Measurements from ENCODE around the gene RPL13A. TPM values are rescaled to one million over a fixed set of nuclear protein-coding genes. Genes with fewer than 3 reads are reported as not detected.
A peak's percentile ranks its signal among the peaks of the same experiment; 100 is the strongest.

RPL13A gene
- total and polyA plus RNA-seq, 9 of the 15 experiments (the other 6 are each of a cell fraction or from before 2014, with no cell fraction given), result 1,744 to 5,482 (median 2,949) TPM

DNA sequence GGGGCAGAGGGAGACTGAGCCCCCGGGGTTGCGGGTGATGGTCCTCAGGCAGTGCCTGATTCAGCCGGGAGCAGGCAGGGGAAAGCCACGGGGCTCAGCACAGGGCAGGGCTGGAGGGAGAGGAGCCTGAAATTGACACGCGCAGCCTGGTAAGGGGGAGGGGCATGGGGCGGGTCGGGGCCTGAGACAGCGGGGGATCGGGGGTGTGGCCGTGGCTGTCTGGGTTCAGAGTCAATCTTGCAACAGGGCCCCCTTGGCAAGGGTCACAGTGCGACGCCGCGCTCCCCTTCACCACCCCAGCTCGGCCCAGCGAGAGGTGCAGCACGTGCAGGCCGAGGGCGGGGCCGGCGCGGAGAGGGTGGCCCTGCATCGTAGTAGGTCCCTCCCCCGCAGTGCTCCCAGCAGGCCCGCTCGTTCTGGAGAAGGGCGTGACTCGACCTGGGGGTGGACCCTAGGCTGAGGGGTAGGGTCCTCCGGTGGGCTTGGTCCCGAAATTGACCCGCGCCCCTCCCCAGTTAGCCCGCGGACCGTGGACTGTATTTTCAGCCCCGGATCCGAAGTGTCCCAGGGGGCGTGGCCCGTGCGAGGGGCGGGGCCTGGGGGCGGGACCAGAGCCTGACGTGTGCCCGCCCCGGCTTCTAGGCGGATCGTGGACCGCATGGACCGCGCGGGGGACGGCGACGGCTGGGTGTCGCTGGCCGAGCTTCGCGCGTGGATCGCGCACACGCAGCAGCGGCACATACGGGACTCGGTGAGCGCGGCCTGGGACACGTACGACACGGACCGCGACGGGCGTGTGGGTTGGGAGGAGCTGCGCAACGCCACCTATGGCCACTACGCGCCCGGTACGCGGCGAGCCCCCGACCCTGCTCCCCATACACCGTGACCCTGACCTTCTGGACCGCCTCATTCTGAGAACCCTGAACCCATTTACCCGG is 46.4 kb downstream of the RPL13A start (continued):
- TF ChIP-seq, protein P1, sequence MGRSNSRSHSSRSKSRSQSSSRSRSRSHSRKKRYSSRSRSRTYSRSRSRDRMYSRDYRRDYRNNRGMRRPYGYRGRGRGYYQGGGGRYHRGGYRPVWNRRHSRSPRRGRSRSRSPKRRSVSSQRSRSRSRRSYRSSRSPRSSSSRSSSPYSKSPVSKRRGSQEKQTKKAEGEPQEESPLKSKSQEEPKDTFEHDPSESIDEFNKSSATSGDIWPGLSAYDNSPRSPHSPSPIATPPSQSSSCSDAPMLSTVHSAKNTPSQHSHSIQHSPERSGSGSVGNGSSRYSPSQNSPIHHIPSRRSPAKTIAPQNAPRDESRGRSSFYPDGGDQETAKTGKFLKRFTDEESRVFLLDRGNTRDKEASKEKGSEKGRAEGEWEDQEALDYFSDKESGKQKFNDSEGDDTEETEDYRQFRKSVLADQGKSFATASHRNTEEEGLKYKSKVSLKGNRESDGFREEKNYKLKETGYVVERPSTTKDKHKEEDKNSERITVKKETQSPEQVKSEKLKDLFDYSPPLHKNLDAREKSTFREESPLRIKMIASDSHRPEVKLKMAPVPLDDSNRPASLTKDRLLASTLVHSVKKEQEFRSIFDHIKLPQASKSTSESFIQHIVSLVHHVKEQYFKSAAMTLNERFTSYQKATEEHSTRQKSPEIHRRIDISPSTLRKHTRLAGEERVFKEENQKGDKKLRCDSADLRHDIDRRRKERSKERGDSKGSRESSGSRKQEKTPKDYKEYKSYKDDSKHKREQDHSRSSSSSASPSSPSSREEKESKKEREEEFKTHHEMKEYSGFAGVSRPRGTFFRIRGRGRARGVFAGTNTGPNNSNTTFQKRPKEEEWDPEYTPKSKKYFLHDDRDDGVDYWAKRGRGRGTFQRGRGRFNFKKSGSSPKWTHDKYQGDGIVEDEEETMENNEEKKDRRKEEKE (IDR thresholded peaks at IDR 0.05; ENCODE audit: borderline replicate concordance in 1 of 2, control insufficient read depth in 1 of 2, low read depth in 2 of 2, low read length in 1 of 2), result no peak
- no peak for TF ChIP-seq KLF10 (CRISPR knock-in tag; IDR thresholded peaks at IDR 0.05)
- TF ChIP-seq, protein P2, sequence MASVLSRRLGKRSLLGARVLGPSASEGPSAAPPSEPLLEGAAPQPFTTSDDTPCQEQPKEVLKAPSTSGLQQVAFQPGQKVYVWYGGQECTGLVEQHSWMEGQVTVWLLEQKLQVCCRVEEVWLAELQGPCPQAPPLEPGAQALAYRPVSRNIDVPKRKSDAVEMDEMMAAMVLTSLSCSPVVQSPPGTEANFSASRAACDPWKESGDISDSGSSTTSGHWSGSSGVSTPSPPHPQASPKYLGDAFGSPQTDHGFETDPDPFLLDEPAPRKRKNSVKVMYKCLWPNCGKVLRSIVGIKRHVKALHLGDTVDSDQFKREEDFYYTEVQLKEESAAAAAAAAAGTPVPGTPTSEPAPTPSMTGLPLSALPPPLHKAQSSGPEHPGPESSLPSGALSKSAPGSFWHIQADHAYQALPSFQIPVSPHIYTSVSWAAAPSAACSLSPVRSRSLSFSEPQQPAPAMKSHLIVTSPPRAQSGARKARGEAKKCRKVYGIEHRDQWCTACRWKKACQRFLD (CRISPR knock-in tag; IDR thresholded peaks at IDR 0.05), result peak; percentile 66
- TF ChIP-seq MTA3 (IDR thresholded peaks at IDR 0.05; ENCODE audit: borderline replicate concordance), result peak; percentile 63; the same call in 1 of the 2 replicates
- TF ChIP-seq, protein P3, sequence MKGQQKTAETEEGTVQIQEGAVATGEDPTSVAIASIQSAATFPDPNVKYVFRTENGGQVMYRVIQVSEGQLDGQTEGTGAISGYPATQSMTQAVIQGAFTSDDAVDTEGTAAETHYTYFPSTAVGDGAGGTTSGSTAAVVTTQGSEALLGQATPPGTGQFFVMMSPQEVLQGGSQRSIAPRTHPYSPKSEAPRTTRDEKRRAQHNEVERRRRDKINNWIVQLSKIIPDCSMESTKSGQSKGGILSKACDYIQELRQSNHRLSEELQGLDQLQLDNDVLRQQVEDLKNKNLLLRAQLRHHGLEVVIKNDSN (CRISPR knock-in tag; IDR thresholded peaks at IDR 0.05), result peak; percentile 93
- 0 out of 2 replicates have a peak, but pooled peaks have one; percentile 12 for TF ChIP-seq HCFC1 (IDR thresholded peaks at IDR 0.05; ENCODE audit: low read depth, low read length)
- no peak for TF ChIP-seq TOE1 (IDR thresholded peaks at IDR 0.05; ENCODE audit: borderline replicate concordance)
- TF ChIP-seq TOE1 (CRISPR knock-in tag; IDR thresholded peaks at IDR 0.05; ENCODE audit: borderline replicate concordance, low read depth), result no peak
- TF ChIP-seq ZNF668 (CRISPR knock-in tag; IDR thresholded peaks at IDR 0.05), result no peak
- TF ChIP-seq, protein P4, sequence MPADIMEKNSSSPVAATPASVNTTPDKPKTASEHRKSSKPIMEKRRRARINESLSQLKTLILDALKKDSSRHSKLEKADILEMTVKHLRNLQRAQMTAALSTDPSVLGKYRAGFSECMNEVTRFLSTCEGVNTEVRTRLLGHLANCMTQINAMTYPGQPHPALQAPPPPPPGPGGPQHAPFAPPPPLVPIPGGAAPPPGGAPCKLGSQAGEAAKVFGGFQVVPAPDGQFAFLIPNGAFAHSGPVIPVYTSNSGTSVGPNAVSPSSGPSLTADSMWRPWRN (IDR thresholded peaks at IDR 0.05; ENCODE audit: low read depth), result peak; percentile 65
- no peak for TF ChIP-seq ZC3H8 (IDR thresholded peaks at IDR 0.05)
- TF ChIP-seq KLF6 (CRISPR knock-in tag; IDR thresholded peaks at IDR 0.05; ENCODE audit: borderline replicate concordance), result peak; percentile 42; the same call in 1 of the 2 replicates
- no peak for TF ChIP-seq OTX1 (CRISPR knock-in tag; IDR thresholded peaks at IDR 0.05)
- peak; percentile 74 for TF ChIP-seq KLF1 (tag; IDR thresholded peaks at IDR 0.05)
- TF ChIP-seq, protein P5, sequence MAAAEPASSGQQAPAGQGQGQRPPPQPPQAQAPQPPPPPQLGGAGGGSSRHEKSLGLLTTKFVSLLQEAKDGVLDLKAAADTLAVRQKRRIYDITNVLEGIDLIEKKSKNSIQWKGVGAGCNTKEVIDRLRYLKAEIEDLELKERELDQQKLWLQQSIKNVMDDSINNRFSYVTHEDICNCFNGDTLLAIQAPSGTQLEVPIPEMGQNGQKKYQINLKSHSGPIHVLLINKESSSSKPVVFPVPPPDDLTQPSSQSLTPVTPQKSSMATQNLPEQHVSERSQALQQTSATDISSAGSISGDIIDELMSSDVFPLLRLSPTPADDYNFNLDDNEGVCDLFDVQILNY (CRISPR knock-in tag; IDR thresholded peaks at IDR 0.05), result no peak
- no peak for TF ChIP-seq THRAP3 (IDR thresholded peaks at IDR 0.05; ENCODE audit: borderline replicate concordance)
- TF ChIP-seq, protein P6, sequence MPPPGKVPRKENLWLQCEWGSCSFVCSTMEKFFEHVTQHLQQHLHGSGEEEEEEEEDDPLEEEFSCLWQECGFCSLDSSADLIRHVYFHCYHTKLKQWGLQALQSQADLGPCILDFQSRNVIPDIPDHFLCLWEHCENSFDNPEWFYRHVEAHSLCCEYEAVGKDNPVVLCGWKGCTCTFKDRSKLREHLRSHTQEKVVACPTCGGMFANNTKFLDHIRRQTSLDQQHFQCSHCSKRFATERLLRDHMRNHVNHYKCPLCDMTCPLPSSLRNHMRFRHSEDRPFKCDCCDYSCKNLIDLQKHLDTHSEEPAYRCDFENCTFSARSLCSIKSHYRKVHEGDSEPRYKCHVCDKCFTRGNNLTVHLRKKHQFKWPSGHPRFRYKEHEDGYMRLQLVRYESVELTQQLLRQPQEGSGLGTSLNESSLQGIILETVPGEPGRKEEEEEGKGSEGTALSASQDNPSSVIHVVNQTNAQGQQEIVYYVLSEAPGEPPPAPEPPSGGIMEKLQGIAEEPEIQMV (tag; conservative IDR thresholded peaks at IDR 0.05; ENCODE audit: low read depth), result peak; percentile 92
- TF ChIP-seq ZNF316 (IDR thresholded peaks at IDR 0.05), result no peak
